ENCODE measurements around the gene SNAI3.

SNAI3 gene

DNA sequence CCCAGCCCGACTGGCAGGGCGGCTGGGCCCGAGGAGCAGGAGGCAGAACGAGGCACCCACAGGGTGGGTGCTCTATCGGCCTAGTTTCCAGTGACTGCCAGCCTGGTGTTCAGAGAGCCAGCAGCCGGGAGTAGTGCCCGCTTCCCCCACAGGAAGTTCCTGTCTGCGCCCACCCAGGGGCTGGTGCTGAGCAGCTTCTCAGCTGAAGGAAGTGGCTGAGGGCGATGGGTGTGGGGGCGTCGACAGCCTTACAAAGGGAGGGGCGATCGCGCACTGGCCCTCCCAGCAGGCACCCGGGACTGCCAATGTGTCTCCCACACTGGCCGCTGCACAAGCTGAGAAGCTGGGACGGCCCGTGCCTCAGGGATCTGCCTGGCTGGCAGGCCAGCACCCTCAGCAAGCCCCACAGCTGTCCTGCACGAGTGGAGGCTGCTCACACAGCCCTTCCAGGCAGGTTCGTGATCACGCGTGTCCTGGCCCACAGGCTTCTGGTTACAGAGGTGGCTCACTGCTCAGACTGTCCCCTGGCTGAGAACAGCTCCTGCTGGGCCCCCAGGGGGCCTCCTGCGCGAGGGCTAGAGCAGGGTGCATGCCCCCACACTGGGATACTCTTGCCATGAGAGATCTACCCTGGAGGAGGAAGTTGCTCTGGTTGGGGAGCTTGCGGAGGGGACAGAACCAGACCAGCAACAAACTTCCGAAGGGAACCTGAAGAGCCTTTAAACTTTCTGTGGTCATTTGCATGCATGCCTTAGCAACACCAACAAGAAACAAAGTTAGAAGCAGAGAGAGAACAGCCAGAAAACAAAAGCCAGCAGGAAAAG lies 17.4 kb upstream of the SNAI3 start:
- ATAC-seq: peak; percentile 9 to 11

GRCh38 chr16:88702371-88703210 lies 16.3 kb upstream of the SNAI3 start:
- no peak for ATAC-seq

DNA sequence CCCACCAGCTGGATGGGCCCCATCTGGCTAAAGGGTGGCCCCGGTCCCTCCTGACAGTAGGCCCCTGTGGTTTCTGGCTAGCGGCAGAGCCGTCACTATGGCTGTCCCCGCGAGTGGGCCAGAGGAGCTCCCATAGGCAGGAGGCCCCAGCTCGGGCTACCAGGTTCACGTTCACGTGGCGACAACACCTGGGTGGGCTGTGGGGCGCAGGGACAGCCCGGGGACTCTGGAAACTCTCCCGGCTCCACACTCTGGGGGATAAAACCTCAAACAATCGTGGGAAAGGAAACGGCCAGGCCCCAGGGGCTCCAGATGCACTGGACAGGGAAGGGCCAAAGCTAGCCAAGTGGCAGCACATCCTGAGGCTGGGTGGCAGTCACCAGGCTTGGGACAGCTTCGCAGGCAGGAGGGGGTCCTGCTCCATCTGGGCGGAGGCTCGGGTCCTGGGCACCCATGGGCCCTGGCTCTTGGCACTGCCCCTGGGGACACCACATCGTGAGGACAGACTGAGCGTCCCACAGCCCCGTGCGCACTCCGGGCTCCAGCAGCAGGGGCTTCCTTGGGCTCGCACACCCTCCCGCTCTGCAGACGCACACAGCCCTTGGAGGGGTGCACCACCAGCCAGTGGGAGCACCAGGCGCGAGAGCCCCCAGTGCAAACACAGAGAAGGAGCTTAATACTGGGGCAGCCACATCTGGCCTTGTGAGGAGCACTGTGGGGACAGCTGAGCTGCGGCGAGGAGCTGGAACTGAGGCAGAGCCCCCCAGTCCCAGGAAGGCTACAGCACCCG lies 15.5 kb upstream of the SNAI3 start:
- no peak for ATAC-seq

DNA sequence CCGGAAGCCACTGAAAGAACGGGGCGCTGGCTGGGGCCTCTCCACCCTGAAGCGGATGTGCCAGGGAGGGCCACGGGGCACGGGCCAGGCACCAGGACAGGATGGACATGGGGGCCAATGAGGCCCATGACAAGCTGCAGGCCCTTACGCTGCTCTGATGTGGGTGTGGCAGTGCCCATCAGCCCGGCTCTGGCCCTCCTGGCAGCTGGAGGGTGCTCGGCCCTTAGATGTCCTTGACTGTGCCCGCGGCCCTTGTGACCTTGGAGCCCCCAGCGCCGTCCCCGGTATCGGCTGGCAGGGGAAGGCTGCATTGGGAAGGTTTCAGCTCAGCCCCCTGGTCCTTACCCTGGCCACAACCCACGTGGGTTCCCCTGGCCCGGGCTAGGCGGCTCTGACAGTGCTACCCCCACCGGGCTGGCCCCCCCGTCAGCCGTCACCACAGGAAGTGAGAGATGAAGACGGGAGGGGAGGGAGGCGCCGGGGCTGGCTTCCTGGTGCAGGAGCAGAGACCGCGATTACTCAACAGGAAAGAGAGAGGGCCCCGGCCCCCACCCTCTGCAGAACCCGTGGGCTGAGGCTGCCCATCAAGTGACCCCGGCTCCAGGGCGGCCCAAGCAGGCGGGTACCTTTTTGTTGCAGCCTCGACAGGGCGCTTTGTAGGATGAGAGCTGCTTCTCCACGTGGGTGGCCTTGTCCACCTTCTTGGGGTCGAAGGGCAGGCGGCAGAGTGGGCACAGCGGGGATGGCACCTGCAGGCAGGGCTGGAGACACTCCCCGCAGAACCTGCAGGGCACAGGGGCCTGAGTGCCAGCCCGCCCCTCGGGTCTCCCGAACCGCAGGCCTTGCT lies 14.6 kb upstream of the SNAI3 start:
- peak; percentile 84 to 89 for ATAC-seq

GRCh38 chr16:88700322-88700635 lies 14.0 kb upstream of the SNAI3 start:
- ATAC-seq: no peak

DNA sequence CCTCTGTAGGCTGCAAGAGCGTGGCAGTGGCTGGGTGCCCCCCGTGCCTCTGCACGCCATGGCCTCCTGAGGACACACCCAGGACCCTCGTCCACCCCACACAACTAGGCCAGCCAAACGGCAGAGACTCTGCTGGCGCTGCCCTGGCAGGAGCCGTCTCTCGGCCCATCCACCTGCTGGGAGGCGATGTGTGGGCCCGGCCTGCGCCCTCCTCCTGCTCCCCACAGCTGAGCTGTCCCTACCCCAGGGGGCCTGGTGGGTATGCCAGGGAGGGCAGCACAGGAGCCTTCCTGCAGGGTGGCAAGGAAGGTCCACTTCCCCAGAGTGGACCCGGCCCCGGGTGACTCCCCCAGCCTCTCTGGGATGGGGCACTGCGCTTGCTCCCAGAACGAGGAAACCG lies 12.9 kb upstream of the SNAI3 start:
- ATAC-seq: no peak

- no peak for ATAC-seq
Measured at GRCh38 chr16:88698646-88699045, 12.3 kb upstream of the SNAI3 start.

- ATAC-seq: no peak
Measured at GRCh38 chr16:88697831-88698615, 11.7 kb upstream of the SNAI3 start.

DNA sequence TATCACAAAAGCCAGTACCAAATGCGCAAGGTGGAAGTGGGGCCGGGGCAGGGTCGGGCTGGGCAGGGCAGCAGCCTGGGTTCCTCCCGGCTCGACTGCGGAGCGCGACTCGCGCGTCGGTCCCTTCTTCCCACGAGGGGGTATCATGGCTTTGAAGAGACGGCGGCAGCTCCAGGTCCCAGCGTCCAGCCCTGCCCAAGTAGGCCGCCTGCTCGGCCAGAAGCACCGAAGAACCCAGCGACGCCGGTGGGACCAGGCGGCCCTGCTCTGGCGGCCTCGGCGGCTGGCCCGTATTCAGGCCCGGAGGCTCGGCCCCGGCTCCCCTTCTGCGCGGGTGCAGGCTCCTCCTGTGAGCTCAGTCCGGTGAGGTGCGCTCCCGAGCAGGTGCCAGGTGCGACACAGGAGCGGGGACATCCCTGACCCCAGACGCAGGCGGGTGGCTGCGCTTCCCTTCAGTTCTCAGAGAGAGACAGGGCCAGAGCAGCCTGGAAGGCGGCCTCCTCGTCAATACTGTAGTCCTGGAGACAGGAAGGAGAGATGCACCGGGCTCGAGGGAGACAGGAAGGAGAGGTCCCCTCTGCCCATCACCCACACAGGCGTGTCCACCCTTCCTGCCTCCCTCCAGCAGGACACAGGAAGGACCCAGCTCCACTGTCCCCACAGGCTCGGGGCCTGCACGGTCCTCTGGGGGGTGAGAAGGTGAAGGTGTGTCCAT lies 11.0 kb upstream of the SNAI3 start:
- ATAC-seq: no peak

GRCh38 chr16:88696441-88696840 lies 10.1 kb upstream of the SNAI3 start:
- ATAC-seq: no peak

DNA sequence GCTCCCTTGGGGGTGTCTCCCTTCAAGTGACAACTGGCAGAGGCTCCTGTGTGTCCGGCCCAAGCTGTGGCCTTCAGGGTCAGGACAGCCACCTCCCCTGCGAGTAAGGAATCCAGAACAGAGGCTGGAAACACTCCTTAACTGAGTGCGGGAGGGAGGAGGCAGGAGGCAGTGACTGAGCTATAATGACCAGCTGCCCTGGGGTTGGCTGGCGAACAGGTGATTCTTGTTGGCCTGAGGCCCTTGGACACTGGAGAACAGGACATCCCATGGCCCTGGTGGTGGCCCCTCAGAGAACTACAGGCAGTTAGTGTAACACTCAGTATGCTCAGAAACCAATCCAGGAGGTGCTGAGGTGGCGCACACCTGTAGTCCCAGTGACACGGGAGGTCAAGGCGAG lies 9.4 kb upstream of the SNAI3 start:
- no peak for ATAC-seq

DNA sequence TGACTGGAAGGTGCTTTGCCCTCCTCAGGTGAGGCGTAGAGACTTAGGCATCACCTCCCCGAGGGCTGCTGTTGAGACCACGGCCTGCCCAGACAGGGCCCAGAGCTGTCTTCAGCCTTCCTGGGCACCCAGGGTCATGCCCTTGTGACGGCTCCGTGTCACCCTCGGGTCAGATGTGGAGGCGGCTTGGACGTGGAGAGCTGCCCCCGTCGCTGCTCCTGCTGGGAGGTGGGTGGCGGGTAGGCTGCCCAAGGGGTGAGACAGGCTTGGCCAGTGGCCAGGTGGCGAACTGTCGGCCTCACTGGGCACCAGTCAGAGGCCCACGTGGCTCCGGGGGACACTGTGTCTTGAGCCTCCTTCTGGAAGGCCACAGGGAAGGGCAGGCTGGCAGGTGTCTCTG lies 8.9 kb upstream of the SNAI3 start:
- no peak for ATAC-seq

- ATAC-seq: no peak
Measured at GRCh38 chr16:88694221-88695087, 8.1 kb upstream of the SNAI3 start.

GRCh38 chr16:88693420-88694177 lies 7.3 kb upstream of the SNAI3 start:
- ATAC-seq: no peak

- no peak for ATAC-seq
Measured at GRCh38 chr16:88692861-88693260, 6.6 kb upstream of the SNAI3 start.

DNA sequence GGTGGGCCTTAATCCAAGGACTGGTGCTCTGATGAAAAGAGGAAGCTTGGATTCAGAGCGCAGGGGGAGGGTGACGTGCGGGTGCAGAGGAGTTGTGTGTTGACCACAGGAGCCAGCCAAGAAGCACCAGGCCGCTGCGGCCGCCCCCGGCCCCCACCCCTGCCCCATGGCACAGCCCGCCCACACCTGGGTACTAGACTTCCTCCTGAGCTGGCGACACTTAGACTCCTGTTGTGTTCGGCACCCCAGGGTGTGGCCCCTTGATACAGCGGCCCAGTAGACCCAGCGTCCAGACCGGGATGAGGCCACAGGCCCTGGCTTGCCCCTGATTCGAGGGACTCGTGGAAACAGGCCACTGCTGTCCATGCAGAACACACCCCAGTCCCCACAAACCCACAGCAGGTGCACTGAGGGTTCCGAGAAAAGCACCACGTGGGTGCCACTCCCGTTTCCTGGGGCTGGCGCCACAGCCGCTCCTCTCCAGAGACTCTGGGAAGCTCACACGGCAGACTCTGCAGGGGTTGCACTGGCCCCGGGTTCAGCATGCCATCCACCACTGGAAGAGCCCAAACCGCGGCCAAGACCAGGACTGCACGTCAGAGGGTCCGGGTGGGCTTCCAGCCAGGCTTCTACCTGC lies 5.7 kb upstream of the SNAI3 start:
- peak; percentile 42 to 56 for ATAC-seq

- ATAC-seq: no peak
Measured at GRCh38 chr16:88691129-88691813, 5.0 kb upstream of the SNAI3 start.

Measured in activated CD4-positive, CD25-positive, alpha-beta regulatory T cell treated with anti-CD3 and anti-CD28 coated beads, Interleukin-2, amount 50 U/mL, for 24 hours (primary cell).